WTC11 (cell line): ENCODE results near the gene HTR3B.
"Not testable (repeated sequence)": the region's sequence is repeated elsewhere in the genome, so short reads cannot be mapped to it uniquely, and the experiment has no call there.

ENCODE experiments used
- ELF4 ChIP-seq: sonication (generic); formaldehyde crosslinking; IDR thresholded peaks from 2 replicates; pipeline ENCODE4 v1.8.1; 2022; ENCODE audit warnings: low read depth, mild to moderate bottlenecking, moderate library complexity, missing genetic modification reagents
- SMAD3 ChIP-seq: sonication (generic); formaldehyde crosslinking; IDR thresholded peaks from 2 replicates; pipeline ENCODE4 v1.8.0; 2022; ENCODE audit warnings: missing genetic modification reagents, mild to moderate bottlenecking, borderline replicate concordance
- TF ChIP-seq, protein P1 (sequence below): fragments of 200-600 bp; IDR thresholded peaks from 2 replicates; pipeline ENCODE4 v1.8.0; 2022; ENCODE audit warnings: antibody characterized with exemption

DNA sequence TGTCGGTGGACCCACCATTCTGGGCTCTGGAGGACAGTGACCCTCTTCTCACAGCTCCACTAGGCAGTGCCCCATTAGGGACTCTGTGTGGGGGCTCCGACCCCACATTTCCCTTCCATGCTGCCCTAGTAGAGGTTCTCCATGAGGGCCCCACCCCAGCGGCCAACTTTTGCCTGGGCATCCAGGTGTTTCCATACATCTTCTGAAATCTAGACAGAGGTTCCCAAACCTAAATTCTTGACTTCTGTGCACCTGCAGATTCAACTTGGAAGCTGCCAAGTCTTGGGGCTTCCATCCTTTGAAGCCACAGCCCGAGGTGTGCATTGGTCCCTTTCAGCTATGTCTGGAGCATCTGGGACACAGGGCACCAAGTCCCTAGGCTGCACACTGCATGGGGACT, 25.1 kb upstream of the HTR3B start:
- TF ChIP-seq, protein P1, sequence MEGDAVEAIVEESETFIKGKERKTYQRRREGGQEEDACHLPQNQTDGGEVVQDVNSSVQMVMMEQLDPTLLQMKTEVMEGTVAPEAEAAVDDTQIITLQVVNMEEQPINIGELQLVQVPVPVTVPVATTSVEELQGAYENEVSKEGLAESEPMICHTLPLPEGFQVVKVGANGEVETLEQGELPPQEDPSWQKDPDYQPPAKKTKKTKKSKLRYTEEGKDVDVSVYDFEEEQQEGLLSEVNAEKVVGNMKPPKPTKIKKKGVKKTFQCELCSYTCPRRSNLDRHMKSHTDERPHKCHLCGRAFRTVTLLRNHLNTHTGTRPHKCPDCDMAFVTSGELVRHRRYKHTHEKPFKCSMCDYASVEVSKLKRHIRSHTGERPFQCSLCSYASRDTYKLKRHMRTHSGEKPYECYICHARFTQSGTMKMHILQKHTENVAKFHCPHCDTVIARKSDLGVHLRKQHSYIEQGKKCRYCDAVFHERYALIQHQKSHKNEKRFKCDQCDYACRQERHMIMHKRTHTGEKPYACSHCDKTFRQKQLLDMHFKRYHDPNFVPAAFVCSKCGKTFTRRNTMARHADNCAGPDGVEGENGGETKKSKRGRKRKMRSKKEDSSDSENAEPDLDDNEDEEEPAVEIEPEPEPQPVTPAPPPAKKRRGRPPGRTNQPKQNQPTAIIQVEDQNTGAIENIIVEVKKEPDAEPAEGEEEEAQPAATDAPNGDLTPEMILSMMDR, result not testable (repeated sequence)
- not testable (repeated sequence) for TF ChIP-seq ELF4 (CRISPR knock-in tag); SMAD3
